HG03196 (cell line): ENCODE results near the gene EGR2.
A peak's percentile ranks its signal among the peaks of the same experiment; 100 is the strongest.

Source experiments
- ATAC-seq: cut with Tn5 transposase; IDR thresholded peaks from one replicate; pipeline ENCODE4 v1.9.1; 2021; ENCODE audit not compliant: unreplicated experiment

Gene EGR2

DNA sequence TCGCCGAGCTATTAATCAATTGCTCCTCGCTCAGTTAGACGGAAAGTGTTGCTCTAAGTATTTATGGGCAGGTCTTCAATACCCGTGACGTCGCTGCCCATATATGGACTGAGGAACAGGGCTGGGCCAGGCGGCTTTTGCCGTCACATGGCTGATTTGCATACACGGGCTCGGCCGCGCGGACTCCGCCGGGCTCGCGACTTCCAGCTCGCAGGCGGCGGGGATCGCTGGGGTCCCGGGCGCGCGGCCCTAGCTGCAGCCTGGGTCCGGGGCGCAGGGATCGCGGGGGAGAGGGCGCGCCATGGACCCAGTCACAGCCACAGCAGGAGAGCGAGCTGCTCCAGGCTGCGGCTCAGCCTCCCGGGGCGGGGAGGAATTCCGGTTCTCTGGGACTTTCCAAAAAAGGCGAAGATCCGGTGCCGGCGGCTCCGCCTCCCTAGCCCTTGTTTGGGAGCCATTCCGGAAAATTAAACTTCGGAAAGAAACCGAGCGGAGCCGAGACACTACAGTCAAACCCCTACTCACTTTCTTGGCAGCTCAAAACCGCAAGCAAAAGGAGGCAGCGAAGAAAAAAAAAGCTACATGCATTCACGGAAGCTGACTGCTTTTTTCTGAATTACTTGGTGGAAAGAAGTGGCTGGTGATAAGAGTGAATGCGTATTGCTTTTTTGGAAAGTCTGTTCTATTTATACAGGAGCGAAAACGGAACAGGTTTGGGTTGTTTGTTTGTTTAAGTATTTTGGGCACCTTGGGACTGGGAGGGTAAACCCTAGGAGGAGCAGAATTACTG is at the start of gene EGR2:
Gene EGR2 (minus strand): TSS at position 36 of the 790 bp plus-strand sequence. CDS start 337 bp downstream, outside the sequence.
- ATAC-seq, result peak; percentile 81

GRCh38 chr10:62862447-62862846 is 46.3 kb upstream of the EGR2 start:
- ATAC-seq, result no peak

DNA sequence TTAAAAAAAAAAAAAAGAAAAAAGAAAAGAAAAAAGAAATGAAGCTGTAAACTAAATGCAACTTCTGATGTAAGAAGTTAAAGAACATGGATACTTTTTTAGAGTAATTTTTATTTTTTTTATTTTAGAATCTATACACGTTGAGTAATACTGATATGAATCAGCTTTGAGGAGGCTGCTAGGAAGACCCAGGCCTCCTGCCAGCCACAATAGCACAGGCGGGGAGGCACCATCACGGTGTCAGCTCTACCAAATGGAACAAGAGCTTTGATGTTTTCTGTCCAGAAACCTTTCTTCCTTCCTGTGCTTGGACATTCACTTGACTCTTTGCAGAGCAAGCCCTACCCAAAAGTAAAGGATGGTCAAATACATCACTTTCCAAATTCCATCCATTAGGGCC is 45.3 kb upstream of the EGR2 start:
- no peak for ATAC-seq

DNA sequence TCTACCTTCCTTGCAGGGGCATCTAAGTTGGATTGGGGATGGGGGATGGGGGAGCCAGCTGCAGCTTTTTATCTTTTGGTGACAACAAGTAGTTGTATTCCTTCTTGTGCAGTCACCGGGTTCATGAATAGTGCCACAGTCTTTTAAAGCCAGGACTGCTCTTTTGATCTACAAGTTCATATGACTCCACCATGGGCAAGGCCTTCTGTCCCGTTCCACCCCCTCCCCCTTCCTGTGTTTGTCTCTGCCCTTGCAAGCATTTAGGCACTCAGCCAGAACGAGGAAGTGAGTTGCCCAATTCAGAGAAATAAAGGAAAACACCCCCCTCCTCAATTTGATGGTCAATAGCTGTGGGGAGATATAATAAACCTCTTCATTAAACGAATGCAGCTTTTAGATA is 44.8 kb upstream of the EGR2 start:
- ATAC-seq, result no peak

DNA sequence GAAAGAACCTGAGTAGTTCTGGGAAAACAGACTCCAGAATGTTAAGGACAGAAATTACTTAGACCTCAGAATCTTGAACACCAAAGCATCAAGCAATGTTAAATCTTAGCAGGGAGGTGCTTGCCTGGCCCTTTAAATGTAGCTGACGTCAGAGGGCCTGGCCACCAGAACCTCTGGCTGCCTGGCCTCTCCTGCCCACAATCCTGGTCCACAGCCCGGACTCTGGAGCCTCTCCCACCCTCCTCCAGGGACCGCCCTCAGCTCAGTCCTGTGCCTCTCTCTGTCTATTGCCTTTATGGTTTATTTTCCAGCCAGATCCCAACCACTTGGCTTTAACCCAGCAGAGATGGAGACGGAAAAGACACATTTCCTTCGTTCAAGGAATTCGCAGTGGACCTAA is 42.2 kb upstream of the EGR2 start:
- ATAC-seq, result no peak

GRCh38 chr10:62856021-62856420 is 39.9 kb upstream of the EGR2 start:
- ATAC-seq, result no peak

DNA sequence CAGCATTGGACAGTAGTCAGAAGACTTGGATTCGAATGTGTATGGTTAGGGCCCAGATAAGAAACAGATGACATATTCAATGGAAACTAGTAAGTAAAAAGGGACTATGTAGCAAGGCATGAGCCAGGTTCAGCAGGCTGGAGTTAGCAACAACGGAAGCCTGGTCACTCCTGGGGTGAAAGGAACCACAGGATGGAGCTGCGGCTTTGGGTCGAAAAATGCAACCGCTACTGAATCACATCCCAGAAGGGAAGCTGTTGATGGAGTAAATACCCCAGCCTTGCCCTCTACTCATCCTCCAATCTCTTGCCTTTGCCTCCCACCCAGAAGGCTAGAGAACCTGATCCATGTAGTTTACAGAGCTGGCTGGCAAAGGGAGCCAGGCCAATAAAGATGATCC is 37.5 kb upstream of the EGR2 start:
- ATAC-seq, result no peak

GRCh38 chr10:62852961-62853702 is 37.0 kb upstream of the EGR2 start:
- ATAC-seq, result peak; percentile 75

- ATAC-seq, result no peak
Observed at GRCh38 chr10:62851442-62851841, 35.3 kb upstream of the EGR2 start.

GRCh38 chr10:62850646-62851045 is 34.5 kb upstream of the EGR2 start:
- no peak for ATAC-seq

GRCh38 chr10:62847433-62847832 is 31.3 kb upstream of the EGR2 start:
- ATAC-seq, result no peak

DNA sequence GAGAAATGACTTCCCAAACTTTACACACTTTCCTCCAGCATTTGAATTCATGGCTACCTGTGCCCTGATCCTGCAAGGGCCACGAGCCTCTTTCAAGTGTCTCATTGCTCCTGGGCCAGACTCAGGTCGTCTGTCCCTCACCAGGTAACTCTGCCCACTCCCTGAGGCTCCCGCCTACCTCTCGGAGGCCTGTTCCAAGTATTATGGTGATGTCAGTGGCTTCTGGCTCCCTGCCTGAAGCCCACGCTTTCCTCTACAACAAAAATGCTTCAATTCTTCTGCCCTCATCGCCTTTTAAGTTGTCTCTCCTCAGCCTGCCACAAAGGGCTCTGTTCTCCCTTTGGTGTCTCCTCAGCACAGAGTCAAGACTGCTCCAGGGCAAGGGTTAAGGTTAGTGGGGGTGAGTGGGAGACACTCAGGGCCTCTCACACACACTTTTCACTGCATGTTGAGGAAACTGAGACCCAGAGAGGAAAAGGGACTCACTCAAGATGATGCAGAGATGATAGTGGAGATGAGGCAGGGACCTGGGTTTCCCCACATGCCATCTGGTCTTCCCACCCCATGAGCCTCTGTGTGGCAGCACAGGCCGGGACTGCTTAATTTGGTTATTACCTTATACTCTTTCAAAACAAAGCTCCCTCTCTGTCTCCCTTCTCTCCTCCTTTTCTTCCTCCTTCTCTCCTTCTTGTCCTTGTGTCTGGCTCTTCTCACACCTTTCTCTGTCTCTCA is 28.3 kb upstream of the EGR2 start:
- ATAC-seq, result no peak

GRCh38 chr10:62843600-62843999 is 27.4 kb upstream of the EGR2 start:
- ATAC-seq, result no peak

- ATAC-seq, result no peak
Observed at GRCh38 chr10:62842983-62843382, 26.8 kb upstream of the EGR2 start.

GRCh38 chr10:62839590-62839989 is 23.4 kb upstream of the EGR2 start:
- ATAC-seq, result no peak

DNA sequence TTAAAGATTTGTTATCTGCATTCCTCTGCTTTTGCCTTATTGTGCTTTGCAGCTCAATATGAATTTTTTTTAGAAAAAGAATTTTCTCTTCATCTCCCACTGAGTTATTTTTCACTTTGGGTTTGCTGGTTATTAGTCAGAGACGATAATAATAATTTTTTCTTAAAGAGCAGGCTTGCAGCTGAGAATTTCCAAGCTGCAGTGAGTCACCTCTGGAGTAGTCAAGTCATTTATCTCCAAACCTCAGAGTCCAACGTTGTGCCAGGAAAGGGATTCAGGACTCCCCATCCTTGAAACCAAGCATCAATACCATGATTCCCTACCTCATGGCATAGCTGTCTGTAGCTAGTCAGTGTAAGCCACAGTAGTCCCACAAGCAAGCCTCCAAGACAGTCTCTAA is 15.2 kb upstream of the EGR2 start:
- no peak for ATAC-seq

DNA sequence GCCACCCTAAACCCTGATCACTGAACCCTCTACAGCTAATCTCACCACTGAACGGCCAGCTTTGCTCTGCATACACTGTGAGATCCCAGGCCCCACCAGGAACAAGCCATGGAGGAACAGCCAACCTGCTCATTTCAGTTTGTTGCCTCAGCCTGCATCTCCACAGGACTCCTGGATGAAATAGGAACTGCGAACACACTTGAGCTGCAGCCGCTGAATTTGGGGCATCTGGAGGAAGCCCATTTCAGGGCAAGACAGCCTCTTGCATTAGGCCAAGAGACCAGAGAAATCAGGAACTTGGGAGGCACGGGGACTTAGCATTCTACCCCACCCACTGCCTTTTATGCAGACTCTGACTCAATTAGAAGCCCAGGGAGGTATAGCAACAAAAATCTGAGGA is 14.5 kb upstream of the EGR2 start:
- no peak for ATAC-seq

DNA sequence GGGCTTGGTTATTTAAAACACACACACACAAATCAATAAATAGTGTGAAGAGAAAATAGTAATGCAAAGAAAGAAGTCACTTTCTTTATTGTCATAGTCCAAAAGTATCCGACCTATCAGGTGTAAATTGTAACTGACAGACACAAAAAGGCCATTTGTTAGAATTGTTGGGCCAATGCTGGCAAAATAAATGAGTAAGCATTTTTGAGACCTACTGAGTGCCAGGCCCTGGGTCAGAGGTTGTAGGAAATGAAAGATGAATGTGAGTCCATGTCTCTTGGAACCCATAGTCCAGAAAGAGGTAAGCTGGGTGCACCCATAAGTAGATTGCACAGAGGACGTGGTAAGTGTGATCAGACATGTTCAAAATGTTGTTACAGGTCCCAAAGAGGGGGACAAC is 13.5 kb upstream of the EGR2 start:
- no peak for ATAC-seq

DNA sequence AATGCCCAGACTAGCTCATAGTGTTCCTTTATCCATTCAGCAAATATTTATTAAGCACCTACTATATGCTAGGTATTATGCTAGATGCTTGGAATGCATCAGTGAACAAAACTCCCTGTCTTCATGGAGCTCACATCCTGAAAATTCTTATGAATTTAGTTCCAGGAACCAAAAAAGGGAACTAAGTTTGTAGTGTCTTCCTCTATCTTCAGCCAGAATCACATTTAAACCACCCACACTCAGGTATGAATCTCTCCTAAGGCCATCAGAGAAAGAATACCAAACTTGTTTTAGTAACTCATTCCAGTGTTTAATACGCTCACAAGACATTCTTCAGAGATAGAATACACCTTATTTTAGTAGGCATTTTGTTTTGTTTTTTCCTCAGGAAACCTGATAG is 10.1 kb upstream of the EGR2 start:
- ATAC-seq, result no peak

DNA sequence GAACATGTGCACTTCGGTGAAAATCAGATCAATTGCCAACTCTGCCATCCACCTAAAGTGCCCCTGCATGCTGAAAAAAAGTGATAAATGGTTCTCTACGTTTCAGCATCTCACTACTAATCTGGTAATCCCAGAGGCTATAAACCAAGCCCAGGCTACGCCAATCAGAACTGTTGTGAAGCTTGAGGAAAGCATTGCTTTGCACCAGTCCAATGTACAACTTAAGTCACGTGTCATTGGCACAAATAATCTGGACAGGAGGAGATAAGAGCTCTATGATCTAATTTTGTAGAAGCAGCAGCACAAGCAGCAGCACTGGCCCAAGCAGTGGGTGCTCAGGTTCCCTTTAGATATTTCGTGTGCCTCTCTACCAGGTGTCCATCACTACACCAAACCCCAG is 4.4 kb upstream of the EGR2 start:
- no peak for ATAC-seq

DNA sequence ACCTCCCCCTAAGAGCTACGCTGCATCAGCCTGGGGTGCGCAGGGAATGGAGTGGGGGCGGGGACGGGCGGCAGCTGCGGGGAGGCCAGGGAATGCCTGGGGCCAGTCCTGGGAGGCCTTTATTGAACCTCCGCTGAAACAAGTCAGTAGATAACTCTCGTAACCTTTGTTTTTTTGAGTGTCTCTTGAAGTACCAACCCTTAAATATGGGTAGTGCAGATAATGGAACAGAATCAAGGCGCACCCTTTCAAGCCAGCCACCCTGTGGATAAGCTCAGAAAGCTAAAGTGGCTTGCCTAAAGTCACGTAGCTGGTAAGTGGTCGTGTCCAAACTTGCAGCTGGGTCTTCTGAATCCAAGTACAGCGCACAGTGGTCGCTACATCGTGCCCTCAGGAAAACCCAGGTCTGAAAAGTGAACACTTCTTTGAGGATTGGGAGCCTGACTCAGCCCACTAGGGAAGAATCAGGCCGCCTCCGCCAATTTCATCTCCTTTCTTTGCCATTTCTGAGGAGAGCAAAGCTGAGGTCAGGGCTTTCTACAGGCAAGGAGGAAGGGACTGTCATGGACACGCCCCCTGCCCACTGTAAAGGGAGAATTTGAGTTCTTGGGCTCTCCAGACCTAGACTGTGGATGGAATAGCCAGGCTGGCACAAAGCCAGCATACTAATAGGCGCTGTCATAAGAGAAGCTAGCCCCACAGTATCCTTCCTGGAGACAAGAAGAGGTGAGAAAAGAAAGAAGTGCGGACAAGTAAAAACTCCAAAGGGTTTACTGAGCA is 3.2 kb upstream of the EGR2 start:
- no peak for ATAC-seq
